Activated CD8-positive, alpha-beta memory T cell treated with anti-CD3 and anti-CD28 coated beads, Interleukin-2, amount 50 U/mL, for 4 hours (primary cell): Measurements from ENCODE around the gene TMEM59L.

Experiments used
- DNase-seq: peaks from one replicate; pipeline ENCODE4 v3.0.0-alpha.2; 2020

Gene TMEM59L

GRCh38 chr19:18609717-18610051 is 3.0 kb upstream of the TMEM59L start:
- DNase-seq, result no peak

- DNase-seq, result no peak
Measured at GRCh38 chr19:18610245-18610555, 2.5 kb upstream of the TMEM59L start.

GRCh38 chr19:18610556-18611326 is 1.9 kb upstream of the TMEM59L start:
- DNase-seq, result no peak

DNA sequence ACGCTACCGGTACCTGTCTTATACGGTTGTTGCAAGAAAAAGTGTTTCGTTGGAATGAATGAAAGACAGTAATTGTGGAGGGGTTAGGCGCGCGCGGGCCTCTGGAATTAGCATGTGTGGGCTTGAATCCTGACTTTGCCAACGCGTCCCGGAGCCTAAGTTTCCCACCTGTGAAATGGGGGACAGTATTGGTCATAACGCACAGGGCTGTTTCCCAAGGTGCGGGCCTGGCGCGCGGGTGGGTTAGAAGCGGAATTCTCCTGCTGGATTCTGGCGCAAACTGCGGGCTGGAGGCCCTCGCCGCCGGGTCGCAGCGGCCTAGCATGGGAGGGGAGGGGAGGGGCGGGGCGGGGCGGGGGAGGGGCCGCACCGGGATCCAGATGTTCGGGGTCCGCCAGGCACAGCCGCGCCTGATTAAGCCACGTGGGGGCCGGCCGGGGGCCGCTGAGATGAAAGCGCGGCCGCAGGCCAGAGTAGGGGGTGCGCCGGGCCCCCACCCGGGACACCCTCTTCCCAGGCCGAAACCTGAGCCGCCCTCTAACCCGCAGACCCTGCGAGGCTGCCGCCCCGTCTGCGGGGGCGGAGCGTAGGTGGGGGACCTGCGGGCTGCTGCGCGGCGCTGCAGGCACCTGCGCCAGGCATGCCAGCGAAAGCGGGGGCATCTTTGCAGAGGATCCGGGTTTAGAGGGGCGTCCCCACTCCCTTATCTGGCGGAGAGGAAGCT is 1.2 kb upstream of the TMEM59L start:
- DNase-seq, result peak; percentile 44

- DNase-seq, result no peak
Measured at GRCh38 chr19:18612051-18612771, 459 bp upstream of the TMEM59L start.

DNA sequence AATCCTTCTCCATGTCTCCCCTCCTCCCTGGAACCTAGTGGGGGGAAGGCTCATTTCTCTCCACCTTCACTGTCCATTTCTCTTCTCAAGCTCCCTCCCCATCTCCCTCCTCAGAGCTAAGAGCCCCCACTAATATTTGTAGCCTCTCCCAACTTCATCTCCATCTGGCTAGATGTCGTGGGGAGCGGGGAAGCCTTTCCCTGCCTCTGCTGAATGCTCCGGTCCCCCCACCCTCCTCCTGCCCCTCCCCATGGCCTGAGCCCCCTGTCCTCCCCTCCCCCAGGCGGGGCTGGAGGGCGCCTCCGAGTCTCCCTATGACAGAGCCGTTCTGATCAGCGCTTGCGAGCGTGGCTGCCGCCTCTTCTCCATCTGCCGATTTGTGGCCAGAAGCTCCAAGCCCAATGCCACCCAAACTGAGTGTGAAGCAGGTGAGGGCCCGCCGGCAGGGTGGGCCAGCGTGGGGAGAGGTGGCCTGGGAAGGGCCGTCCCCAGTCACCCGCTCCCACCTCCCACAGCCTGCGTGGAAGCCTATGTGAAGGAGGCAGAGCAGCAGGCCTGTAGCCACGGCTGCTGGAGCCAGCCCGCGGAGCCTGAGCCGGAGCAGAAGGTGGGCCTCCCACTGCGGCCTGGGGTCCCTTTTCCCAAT is 1.0 kb downstream of the TMEM59L start:
- no peak for DNase-seq

DNA sequence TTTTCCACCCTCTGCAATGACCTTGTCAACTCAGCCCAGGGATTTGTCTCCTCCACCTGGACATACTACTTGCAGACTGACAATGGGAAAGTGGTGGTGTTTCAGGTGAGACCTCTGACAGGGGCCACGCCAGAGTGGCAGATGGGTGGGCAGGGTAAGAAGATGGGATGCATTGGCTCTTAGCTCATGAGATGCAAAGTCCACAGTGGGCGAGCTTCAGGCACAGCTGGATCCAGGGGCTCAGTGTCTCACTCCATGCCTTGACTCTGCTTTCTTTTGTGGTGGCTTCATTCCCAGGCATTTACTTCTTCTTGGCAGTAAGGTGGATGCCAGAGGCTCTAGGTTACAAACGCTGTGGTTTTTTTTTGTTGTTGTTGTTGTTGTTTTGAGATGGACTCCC is 3.4 kb downstream of the TMEM59L start:
- DNase-seq, result no peak

DNA sequence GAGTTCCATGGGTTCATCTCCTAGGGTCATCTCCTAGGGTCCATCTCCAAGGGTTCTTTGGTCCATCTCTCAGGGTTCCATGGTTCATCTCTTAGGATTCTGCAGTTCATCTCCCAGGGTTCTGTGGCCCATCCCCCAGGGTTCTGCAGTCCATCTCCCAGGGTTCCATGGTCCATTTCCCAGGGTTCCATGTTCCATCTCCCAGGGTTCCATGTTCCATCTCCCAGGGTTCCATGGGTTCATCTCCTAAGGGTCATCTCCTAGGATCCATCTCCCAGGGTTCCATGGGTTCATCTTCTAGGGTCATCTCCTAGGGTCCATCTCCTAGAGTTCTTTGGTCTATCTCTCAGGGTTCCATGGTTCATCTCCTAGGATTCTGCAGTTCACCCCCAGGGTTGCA is 4.9 kb downstream of the TMEM59L start:
- no peak for DNase-seq

- DNase-seq, result no peak
Measured at GRCh38 chr19:18618236-18618635, 5.6 kb downstream of the TMEM59L start.

GRCh38 chr19:18620311-18620710 is 7.6 kb downstream of the TMEM59L start:
- DNase-seq, result no peak

DNA sequence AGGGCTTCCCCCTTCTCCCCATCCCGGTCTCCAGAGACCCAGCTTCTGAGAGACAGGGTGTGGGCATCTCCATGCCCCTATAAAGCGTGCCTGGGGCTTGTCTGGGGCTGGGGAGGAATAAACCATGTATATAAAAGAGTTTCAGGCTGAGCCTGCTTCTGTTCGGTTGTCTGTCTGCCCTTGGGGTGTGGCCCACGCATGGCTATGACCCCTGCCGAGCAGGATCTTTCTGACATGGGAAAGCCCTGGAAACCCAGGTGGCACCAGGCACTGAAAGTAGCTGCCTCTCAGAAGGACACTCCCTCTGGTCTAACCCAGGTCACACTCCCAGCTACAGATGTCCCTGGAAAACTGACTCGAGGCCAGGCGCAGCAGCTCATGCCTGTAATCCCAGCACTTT is 8.2 kb downstream of the TMEM59L start:
- no peak for DNase-seq

DNA sequence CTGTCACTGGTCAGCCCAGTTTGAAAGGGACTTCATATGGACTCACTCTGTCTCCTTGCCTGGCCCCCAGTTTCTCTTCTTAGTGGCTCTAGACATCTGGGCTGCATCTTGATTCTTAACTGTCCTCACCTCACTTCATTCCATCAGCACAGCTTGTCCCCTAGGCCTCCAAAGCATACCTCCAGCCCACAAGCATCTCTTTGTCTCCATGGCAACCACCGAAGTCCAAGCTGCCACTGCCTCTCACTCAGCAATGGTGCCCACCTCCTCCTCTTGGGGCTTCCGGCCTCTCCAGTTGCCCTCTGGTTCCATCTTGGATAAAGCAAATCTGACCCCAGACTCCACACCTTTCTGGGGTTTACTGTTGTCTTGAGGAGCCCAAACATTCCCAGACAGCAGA is 14.2 kb downstream of the TMEM59L start:
- DNase-seq, result no peak

- no peak for DNase-seq
Measured at GRCh38 chr19:18629166-18630088, 16.8 kb downstream of the TMEM59L start.

GRCh38 chr19:18633321-18633720 is 20.7 kb downstream of the TMEM59L start:
- DNase-seq, result no peak

DNA sequence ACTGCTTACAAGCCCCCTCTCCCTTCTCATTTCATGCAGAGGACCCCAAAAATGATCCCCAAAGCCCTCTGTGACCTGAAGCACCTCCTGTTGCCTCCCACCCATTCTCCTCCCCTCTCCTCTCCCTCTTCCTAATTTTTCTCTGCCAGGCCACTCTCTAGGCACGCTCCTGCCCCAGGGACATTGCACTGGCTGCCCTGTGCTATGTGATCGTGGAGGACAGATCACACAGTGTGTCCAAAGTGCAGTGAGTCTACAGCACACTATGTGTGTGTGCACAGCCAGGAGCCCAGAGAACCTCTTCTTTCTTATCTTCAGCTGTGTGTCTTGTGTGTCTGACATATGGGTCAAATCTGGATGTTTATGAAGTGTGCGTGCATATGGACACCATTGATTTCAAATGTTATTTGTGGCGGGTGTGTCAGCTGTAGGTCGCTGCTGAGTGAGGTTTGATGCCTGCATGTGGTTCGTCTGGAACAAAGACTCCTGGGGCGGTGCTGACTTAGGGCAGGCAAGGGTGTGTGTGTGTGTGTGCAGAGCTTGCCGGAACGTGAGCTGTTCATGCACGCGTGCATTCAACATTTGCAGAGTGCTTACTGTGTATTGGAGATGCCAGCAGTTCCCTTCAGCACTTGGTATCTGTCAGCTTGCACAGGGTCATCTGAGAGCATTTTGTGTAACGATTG is 22.1 kb downstream of the TMEM59L start:
- no peak for DNase-seq

- DNase-seq, result no peak
Measured at GRCh38 chr19:18635831-18636182, 23.1 kb downstream of the TMEM59L start.

- DNase-seq, result peak; percentile 99
Measured at GRCh38 chr19:18636183-18636968, 23.7 kb downstream of the TMEM59L start.

DNA sequence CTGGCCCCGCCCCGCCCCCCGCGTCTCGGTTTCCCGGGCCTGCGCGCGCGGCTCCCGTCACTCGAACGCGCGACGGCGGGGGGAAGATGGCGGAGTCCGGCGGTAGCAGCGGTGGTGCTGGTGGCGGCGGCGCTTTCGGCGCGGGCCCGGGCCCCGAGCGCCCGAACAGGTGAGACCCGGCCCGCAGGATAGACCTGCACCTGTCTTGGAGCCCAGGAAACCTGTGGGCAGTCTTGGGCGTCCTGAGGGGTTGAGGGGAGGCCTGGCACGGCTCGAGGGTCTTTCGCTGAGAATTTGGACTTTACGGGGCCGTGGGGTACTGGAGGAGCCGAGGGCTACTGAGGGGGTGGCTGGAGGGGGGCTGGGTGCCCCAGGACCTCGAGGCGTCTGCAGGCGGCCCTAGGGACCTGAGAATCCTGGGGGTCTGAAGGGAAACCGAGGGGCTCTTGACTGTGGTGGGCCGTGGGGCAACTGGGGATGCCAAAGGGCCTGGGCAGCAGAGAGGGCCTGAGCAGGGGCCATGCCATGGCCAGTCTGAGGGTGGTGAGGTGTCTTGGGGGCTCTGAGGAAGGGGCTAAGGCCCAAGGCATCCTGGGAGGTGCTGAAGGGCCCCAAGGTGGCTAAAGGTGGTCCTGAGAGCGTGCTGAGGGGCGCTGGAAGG is 24.4 kb downstream of the TMEM59L start, which contains the start of gene KLHL26:
KLHL26 (plus strand) TSS at position 60 of the 661 bp plus-strand sequence; CDS start at position 87, 27 bp downstream.
- DNase-seq, result no peak

DNA sequence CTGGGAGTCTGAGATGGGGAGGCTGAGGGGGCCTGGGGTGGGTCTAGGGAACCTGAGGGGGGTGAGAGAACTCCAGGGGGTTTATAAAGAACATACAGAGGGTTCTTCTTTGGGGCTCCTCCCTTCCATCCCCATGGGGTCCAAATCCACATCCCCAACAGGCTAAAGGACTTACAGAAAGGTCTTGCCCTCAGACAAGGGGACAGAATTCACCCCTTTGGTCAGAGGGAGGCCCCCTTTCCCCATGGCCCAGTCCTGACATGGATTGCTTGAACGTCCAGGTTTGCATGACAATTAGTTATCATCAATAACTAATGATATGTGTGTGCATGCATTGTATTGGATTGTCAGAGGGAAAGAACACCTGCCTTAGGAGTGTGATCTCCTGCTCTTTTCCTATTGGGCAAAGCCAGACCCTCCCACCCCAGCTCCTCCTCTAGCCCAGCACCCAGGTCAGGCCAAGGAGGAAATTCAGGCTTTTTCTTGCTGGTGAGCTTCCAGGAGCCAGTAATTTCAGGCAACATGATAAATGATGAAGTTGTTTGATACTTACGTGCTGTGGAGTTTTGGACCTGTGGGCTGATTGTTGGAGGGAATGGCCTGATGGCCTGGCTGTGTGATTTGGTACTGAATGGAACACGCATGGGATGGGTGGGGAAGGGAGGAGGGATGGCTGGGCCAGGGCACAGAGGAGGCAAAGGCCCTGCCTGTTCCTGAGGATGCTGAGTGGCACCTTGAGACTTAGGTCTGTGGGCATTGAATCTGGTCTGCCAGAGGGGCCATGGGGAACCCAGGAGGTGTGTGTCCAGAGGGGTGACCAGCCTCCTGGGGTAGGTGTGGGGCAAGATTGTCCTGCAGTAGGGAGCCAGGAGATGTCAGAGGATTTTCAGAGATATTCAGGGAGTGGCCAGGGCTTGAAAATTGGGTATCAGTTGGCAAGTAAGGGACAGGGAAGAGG is 25.3 kb downstream of the TMEM59L start:
- no peak for DNase-seq
